HEK293 (cell line): ENCODE data around the gene CHN2.

Experiments used
- CTCF ChIP-seq: fragments of 450-650 bp; formaldehyde crosslinking; IDR thresholded peaks from 2 replicates; pipeline ENCODE4 v1.5.1; 2016; ENCODE audit warnings: missing biosample characterization, missing genetic modification characterization
- KLF1 ChIP-seq: fragments of 450-650 bp; formaldehyde crosslinking; IDR thresholded peaks from 2 replicates; pipeline ENCODE4 v1.5.1; 2016; ENCODE audit warnings: missing biosample characterization, missing genetic modification characterization
- MZF1 ChIP-seq: fragments of 450-650 bp; formaldehyde crosslinking; IDR thresholded peaks from 2 replicates; pipeline ENCODE4 v1.5.1; 2017; ENCODE audit warnings: missing biosample characterization, missing genetic modification characterization, borderline replicate concordance
- PRDM10 ChIP-seq: fragments of 450-650 bp; formaldehyde crosslinking; IDR thresholded peaks from 2 replicates; pipeline ENCODE4 v1.5.1; 2016; ENCODE audit warnings: missing biosample characterization, missing genetic modification characterization
- TRIM28 ChIP-seq: IDR thresholded peaks from 2 replicates; pipeline ENCODE4 v1.6.1; 2011; ENCODE audit warnings: low read length, control low read depth, borderline replicate concordance
- ZBTB44 ChIP-seq: fragments of 450-650 bp; IDR thresholded peaks from 2 replicates; pipeline ENCODE4 v1.5.1; 2018; ENCODE audit warnings: missing biosample characterization, mild to moderate bottlenecking, missing genetic modification characterization
- ZBTB8A ChIP-seq: fragments of 450-650 bp; formaldehyde crosslinking; IDR thresholded peaks from 2 replicates; pipeline ENCODE4 v1.5.1; 2016; ENCODE audit warnings: missing biosample characterization, missing genetic modification characterization
- ZNF10 ChIP-seq: fragments of 450-650 bp; formaldehyde crosslinking; IDR thresholded peaks from 2 replicates; pipeline ENCODE4 v1.5.1; 2017; ENCODE audit warnings: missing biosample characterization, missing genetic modification characterization
- ZNF175 ChIP-seq: fragments of 450-650 bp; formaldehyde crosslinking; IDR thresholded peaks from 2 replicates; pipeline ENCODE4 v1.5.1; 2016; ENCODE audit warnings: missing biosample characterization, missing genetic modification characterization
- ZNF24 ChIP-seq: fragments of 450-650 bp; formaldehyde crosslinking; IDR thresholded peaks from 2 replicates; pipeline ENCODE4 v1.5.1; 2016; ENCODE audit warnings: missing biosample characterization, missing genetic modification characterization
- ZNF280D ChIP-seq: fragments of 450-650 bp; formaldehyde crosslinking; IDR thresholded peaks from 2 replicates; pipeline ENCODE4 v1.5.1; 2016; ENCODE audit warnings: missing biosample characterization, missing genetic modification characterization
- ZNF558 ChIP-seq: fragments of 450-650 bp; formaldehyde crosslinking; IDR thresholded peaks from 2 replicates; pipeline ENCODE4 v1.5.1; 2016; ENCODE audit warnings: missing biosample characterization, missing genetic modification characterization
- ZSCAN30 ChIP-seq: fragments of 450-650 bp; IDR thresholded peaks from 2 replicates; pipeline ENCODE4 v1.5.1; 2018; ENCODE audit warnings: missing biosample characterization, mild to moderate bottlenecking, missing genetic modification characterization, moderate library complexity

- no peak for TF ChIP-seq ZSCAN30 (tag by site-specific recombination)
- no peak for TF ChIP-seq ZNF280D (tag by site-specific recombination)
- no peak for TF ChIP-seq CTCF
- TF ChIP-seq TRIM28: no peak
- no peak for TF ChIP-seq PRDM10
- TF ChIP-seq ZNF558 (tag by site-specific recombination): no peak
- no peak for TF ChIP-seq ZBTB8A
- no peak for TF ChIP-seq KLF1 (tag by site-specific recombination)
- no peak for TF ChIP-seq ZNF24 (tag by site-specific recombination)
- TF ChIP-seq ZBTB44 (tag by site-specific recombination): no peak
- TF ChIP-seq MZF1 (tag by site-specific recombination): no peak
- TF ChIP-seq ZNF10 (tag by site-specific recombination): no peak
- TF ChIP-seq ZNF175 (tag by site-specific recombination): no peak
Observed at GRCh38 chr7:29394321-29394720, 199.7 kb downstream of the CHN2 start.
